Mononuclear cell (primary cell): ENCODE measurements around the gene CLASP1. TPM values are rescaled to one million over a fixed set of nuclear protein-coding genes. Genes with fewer than 3 reads are reported as not detected.

Experiments used
- H3K27me3 ChIP-seq: 2 replicates; pipeline ENCODE4 v1.6.0; 2011; ENCODE audit warnings: low read length, control low read depth; ENCODE audit not compliant: insufficient read depth
- H3K4me1 ChIP-seq: 2 replicates; pipeline ENCODE4 v1.5.1; 2011; ENCODE audit warnings: mild to moderate bottlenecking, low read length, control low read depth; ENCODE audit not compliant: insufficient read depth
- H3K4me3 ChIP-seq: 2 replicates; pipeline ENCODE4 v1.5.1; 2011; ENCODE audit warnings: mild to moderate bottlenecking, low read length, moderate library complexity
- H3K9me3 ChIP-seq: 2 replicates; pipeline ENCODE4 v1.5.1; 2011; ENCODE audit warnings: low read depth, mild to moderate bottlenecking, control low read depth, low read length
- total RNA-seq: library from RNA; depleted of rRNA; stranded (reverse); fragments of >200 nt; gene quantifications from one replicate; pipeline ENCODE4 v1.2.3, GENCODE V29; 2012

Gene CLASP1
- total RNA-seq, 1 donor, result 74.6 TPM

- peaks cover 34% of the 10 kb centered on the region for H3K4me1 ChIP-seq
- H3K27me3 ChIP-seq, result no peaks in the 10 kb centered on the region
- no peak overlapping the region for H3K4me3 ChIP-seq
- H3K9me3 ChIP-seq, result no peaks in the 10 kb centered on the region
Measured at GRCh38 chr2:121532894-121533293, 116.4 kb downstream of the CLASP1 start.

GRCh38 chr2:121532347-121532766 is 116.9 kb downstream of the CLASP1 start:
- no peaks in the 10 kb centered on the region for H3K9me3 ChIP-seq
- no peaks in the 10 kb centered on the region for H3K27me3 ChIP-seq
- no peak overlapping the region for H3K4me3 ChIP-seq
- peaks cover 34% of the 10 kb centered on the region for H3K4me1 ChIP-seq

- no peaks in the 10 kb centered on the region for H3K27me3 ChIP-seq
- no peaks in the 10 kb centered on the region for H3K9me3 ChIP-seq
- H3K4me1 ChIP-seq, result peaks cover 34% of the 10 kb centered on the region
- H3K4me3 ChIP-seq, result peak overlapping the region; percentile 92
Measured at GRCh38 chr2:121530212-121530705, 119.0 kb downstream of the CLASP1 start.

GRCh38 chr2:121529439-121530211 is 119.6 kb downstream of the CLASP1 start:
- H3K4me3 ChIP-seq, result peak overlapping the region; percentile 92

GRCh38 chr2:121527009-121527682 is 122.1 kb downstream of the CLASP1 start:
- Histone ChIP-seq H3K4me1 (peaks cover 24% of the 10 kb centered on the region), H3K4me3 (no peak overlapping the region), H3K9me3 (no peaks in the 10 kb centered on the region), H3K27me3 (no peaks in the 10 kb centered on the region)

More at GRCh38 chr2:121529439-121530211, 119.6 kb downstream of the CLASP1 start:
- H3K4me1 ChIP-seq, result peaks cover 34% of the 10 kb centered on the region
- no peaks in the 10 kb centered on the region for H3K27me3 ChIP-seq
- no peaks in the 10 kb centered on the region for H3K9me3 ChIP-seq

DNA sequence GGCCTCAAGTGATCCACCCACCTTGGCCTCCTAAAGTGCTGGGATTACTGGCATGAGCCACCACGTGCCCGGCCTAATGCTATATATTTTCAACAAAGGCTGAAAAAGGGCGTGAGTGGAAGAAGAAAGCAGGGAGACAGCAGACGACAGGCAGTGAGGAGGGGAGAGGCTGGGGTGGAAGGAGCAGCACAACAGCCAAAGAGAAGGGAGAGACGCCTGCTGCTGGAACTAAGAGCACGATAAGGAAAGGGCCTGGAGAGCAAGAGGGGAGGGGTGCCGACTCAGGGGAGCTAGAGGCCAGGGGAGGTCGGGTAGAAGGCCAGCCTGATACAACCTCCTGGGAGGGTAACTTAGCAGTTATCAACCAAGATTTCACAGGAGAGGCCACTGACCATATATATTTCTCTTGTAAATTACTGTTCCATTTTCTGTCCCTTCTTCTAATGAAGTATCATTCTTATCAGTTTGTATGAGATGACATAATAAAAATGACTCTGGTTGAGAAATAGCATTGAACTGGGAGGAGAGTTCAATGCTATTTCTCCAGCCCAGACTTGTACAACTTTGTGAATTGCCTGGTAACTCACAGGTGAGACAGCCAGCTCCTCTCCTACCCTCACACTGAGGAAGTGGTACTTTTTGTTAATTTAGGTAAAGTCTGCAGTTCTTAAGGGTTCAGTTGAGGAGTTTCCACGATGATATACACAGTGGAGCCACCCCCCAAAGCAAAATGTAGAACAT is 124.4 kb downstream of the CLASP1 start:
- Histone ChIP-seq H3K9me3 (no peaks in the 10 kb centered on the region), H3K27me3 (no peaks in the 10 kb centered on the region), H3K4me3 (no peak overlapping the region)

DNA sequence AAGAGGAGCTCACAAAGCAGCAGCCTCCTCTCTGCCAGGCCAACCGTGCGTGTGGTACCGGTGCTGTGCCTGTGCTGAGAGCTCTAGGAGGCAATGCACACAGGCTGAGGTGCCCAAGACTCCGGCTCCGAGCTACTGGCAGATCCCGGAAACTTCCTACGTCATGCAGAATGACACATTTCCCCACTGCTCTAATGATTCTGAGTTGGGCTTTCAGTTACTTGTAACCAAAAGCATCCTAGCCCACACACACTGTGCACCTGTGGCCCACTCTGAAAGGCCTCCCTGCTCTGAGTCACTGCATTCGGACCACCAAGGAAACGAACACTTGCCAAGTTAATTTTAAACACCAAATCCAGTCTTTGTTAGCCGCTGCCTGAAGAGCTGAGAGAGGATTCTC is 127.9 kb downstream of the CLASP1 start:
- Histone ChIP-seq H3K4me3 (no peak overlapping the region), H3K9me3 (no peaks in the 10 kb centered on the region)

More for the DNA sequence above, 124.4 kb downstream of the CLASP1 start:
- H3K4me1 ChIP-seq, result peaks cover 13% of the 10 kb centered on the region

GRCh38 chr2:121520641-121520994 is 128.6 kb downstream of the CLASP1 start:
- no peak overlapping the region for H3K4me3 ChIP-seq
- no peaks in the 10 kb centered on the region for H3K4me1 ChIP-seq
- no peaks in the 10 kb centered on the region for H3K27me3 ChIP-seq

More for the DNA sequence above, 127.9 kb downstream of the CLASP1 start:
- Histone ChIP-seq H3K27me3 (no peaks in the 10 kb centered on the region), H3K4me1 (no peaks in the 10 kb centered on the region)

GRCh38 chr2:121519732-121520640 is 129.3 kb downstream of the CLASP1 start:
- no peaks in the 10 kb centered on the region for H3K4me1 ChIP-seq
- no peaks in the 10 kb centered on the region for H3K9me3 ChIP-seq
- no peaks in the 10 kb centered on the region for H3K27me3 ChIP-seq
- no peak overlapping the region for H3K4me3 ChIP-seq

More at GRCh38 chr2:121520641-121520994, 128.6 kb downstream of the CLASP1 start:
- H3K9me3 ChIP-seq, result no peaks in the 10 kb centered on the region

DNA sequence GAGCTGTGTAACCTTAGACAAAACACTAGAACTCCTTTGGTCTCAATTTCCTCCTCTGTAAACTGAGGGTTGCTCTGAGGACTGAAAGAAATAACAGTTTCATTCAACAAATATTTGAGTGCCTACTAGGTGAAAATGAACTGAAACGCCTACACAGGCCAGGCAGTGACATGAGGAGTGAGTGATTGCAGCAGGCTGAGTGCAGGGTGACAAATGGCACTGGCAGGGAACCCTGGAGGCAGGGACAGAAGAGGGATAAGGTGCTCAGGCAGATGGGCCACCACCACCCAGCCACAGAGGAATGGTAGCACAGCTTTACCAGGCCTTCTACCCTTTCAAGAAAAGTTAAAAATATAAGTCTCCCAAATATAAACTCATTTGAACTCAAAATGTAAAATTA is 130.1 kb downstream of the CLASP1 start:
- no peaks in the 10 kb centered on the region for H3K27me3 ChIP-seq
- H3K4me3 ChIP-seq, result no peak overlapping the region
- no peaks in the 10 kb centered on the region for H3K9me3 ChIP-seq
- H3K4me1 ChIP-seq, result no peaks in the 10 kb centered on the region

DNA sequence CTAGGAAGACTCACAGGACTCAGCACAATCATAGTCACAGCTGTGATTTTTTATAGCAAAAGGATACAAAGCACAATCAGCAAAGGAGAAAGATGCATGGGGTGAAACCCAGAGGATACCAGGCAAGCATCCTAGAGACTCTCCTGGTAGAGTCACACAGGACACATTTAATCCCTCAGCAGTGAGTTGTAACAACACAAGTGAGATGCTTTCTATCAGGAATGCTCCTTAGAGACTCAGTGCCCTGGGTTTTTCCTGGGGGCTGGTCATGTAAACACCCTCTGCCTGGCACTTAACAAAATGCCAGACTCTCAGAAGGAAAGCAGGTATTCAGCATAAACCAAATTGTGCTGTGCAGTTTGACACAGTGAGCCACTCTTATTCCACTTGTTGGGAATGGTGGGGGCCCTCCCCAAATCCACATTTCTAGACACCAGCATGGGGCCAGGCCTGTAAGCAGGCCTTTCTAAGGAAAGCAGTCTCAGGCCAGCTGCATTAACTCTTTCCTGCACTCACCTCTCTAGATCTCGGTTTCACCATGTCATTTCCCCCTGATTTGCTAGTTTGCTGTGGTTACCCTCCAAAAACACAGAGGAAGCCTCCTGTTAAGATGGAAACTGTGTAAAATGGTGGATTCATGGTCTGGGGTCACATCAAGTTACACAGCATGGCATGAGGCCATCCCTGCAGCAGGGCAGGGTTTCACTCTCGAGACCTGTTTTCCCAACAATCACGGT is 135.5 kb downstream of the CLASP1 start:
- no peak overlapping the region for H3K4me3 ChIP-seq
- H3K27me3 ChIP-seq, result no peaks in the 10 kb centered on the region
- H3K4me1 ChIP-seq, result no peaks in the 10 kb centered on the region
- no peaks in the 10 kb centered on the region for H3K9me3 ChIP-seq

DNA sequence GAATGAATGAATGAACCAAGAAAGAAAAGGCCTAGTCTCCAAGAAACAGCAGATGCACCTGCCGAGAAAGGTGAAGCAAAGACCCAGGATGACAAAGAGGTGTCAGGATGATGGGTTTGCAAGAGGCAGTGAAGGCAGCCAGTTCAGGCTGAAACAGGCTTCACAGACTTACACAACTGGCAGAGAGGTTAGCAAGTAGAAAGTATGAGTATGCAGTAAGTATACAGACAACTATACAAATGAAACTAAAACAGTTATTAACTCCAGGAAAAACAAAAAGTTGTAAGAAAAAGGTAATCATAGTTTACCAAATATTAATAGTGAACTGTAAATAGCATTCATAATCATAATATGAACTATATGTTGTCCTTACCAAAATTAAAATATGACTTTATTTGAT is 138.4 kb downstream of the CLASP1 start:
- H3K9me3 ChIP-seq, result no peaks in the 10 kb centered on the region
- H3K27me3 ChIP-seq, result no peaks in the 10 kb centered on the region
- H3K4me1 ChIP-seq, result no peaks in the 10 kb centered on the region
- no peak overlapping the region for H3K4me3 ChIP-seq

DNA sequence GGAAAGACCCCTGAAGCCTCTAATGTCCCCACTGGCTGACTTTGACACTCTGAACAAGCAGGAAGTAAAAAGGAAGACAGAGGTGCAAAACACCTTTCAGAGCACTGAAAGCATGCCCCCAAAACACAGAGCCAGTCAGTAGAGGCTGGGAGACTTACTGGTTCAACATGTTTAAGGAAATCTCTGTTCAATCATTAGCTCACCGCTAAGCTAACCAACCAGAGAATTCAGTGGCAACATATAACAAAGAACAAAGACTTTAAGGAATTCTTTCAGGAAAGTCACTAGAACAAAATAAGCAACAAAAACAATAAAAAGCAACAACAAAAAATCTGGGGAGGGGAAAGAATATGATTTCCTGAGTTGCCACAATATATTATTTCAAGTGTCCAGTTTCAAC is 142.6 kb downstream of the CLASP1 start:
- H3K9me3 ChIP-seq, result no peaks in the 10 kb centered on the region
- H3K4me1 ChIP-seq, result no peaks in the 10 kb centered on the region
- H3K27me3 ChIP-seq, result no peaks in the 10 kb centered on the region
- H3K4me3 ChIP-seq, result no peak overlapping the region
